ENCODE data around the gene NHEJ1.

The NHEJ1 gene

GRCh38 chr2:219071131-219071816 lies 89.3 kb downstream of the NHEJ1 start:
- H3K9me3 Mint-ChIP-seq, result no peaks in the 10 kb centered on the region
- no peaks in the 10 kb centered on the region for H3K4me1 Mint-ChIP-seq (ENCODE audit: low read depth)
- no peak for DNase-seq (ENCODE audit: low spot score)
- H3K36me3 Mint-ChIP-seq (ENCODE audit: low read depth), result peaks cover 6% of the 10 kb centered on the region
- H3K4me3 Mint-ChIP-seq, result no peak overlapping the region
- no peak overlapping the region for H3K27ac Mint-ChIP-seq
- no peaks in the 10 kb centered on the region for H3K27me3 Mint-ChIP-seq (ENCODE audit: low read depth)

DNA sequence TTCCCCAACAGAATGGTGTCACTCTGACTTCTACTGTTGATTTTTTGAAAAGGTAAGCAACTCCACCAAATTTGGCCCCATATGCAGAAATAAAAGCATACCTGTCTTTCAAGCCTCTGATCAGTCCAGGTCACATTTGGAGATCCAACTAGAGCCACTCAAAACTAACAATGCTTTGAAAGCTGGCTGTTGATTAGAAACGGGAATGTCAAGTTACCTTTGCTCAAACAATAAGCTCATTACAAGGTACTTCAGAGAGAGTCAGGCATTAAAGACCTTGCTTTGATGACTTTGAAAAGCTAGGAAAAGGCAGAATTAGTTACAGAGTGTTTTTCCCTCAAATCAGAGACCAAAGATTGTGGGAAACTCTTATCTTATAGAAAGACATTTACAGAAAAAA lies 95.1 kb downstream of the NHEJ1 start:
- Mint-ChIP-seq H3K4me1 (ENCODE audit: low read depth) (no peaks in the 10 kb centered on the region), H3K4me3 (no peak overlapping the region), H3K9me3 (no peaks in the 10 kb centered on the region), H3K27ac (no peak overlapping the region), H3K36me3 (ENCODE audit: low read depth) (no peaks in the 10 kb centered on the region), H3K27me3 (ENCODE audit: low read depth) (peaks cover 38% of the 10 kb centered on the region)
- DNase-seq (ENCODE audit: low spot score), result no peak

GRCh38 chr2:219062081-219062480 lies 98.5 kb downstream of the NHEJ1 start:
- H3K4me3 Mint-ChIP-seq, result no peak overlapping the region
- H3K27ac Mint-ChIP-seq, result no peak overlapping the region
- H3K9me3 Mint-ChIP-seq, result no peaks in the 10 kb centered on the region
- no peaks in the 10 kb centered on the region for H3K36me3 Mint-ChIP-seq (ENCODE audit: low read depth)
- no peak for DNase-seq (ENCODE audit: low spot score)
- H3K4me1 Mint-ChIP-seq (ENCODE audit: low read depth), result peaks cover 2% of the 10 kb centered on the region
- H3K27me3 Mint-ChIP-seq (ENCODE audit: low read depth), result peaks cover 67% of the 10 kb centered on the region

GRCh38 chr2:219060821-219061791 lies 99.5 kb downstream of the NHEJ1 start, which contains the start of gene IHH:
IHH (minus strand) TSS chr2:219060921; CDS start chr2:219060467, 454 bp downstream.
- Mint-ChIP-seq H3K27me3 (ENCODE audit: low read depth) (peaks cover 75% of the 10 kb centered on the region), H3K27ac (no peak within 1 kb of the TSS), H3K4me1 (ENCODE audit: low read depth) (peaks cover 2% of the 10 kb centered on the region), H3K4me3 (no peak within 1 kb of the TSS), H3K36me3 (ENCODE audit: low read depth) (no peaks in the 10 kb centered on the region), H3K9me3 (no peaks in the 10 kb centered on the region)
- DNase-seq (ENCODE audit: low spot score), result no peak

- Mint-ChIP-seq H3K27me3 (ENCODE audit: low read depth) (peaks cover 76% of the 10 kb centered on the region), H3K36me3 (ENCODE audit: low read depth) (no peaks in the 10 kb centered on the region), H3K9me3 (no peaks in the 10 kb centered on the region), H3K4me1 (ENCODE audit: low read depth) (peaks cover 2% of the 10 kb centered on the region), H3K4me3 (no peak overlapping the region), H3K27ac (no peak overlapping the region)
- no peak for DNase-seq (ENCODE audit: low spot score)
Measured at GRCh38 chr2:219059725-219060682, 100.6 kb downstream of the NHEJ1 start.

- H3K27ac Mint-ChIP-seq, result no peak overlapping the region
- no peak for DNase-seq (ENCODE audit: low spot score)
- peaks cover 2% of the 10 kb centered on the region for H3K4me1 Mint-ChIP-seq (ENCODE audit: low read depth)
- H3K36me3 Mint-ChIP-seq (ENCODE audit: low read depth), result no peaks in the 10 kb centered on the region
- H3K9me3 Mint-ChIP-seq, result no peaks in the 10 kb centered on the region
- peaks cover 69% of the 10 kb centered on the region for H3K27me3 Mint-ChIP-seq (ENCODE audit: low read depth)
- H3K4me3 Mint-ChIP-seq, result no peak overlapping the region
Measured at GRCh38 chr2:219059375-219059724, 101.3 kb downstream of the NHEJ1 start.

GRCh38 chr2:219058541-219059374 lies 101.9 kb downstream of the NHEJ1 start:
- Mint-ChIP-seq H3K36me3 (ENCODE audit: low read depth) (no peaks in the 10 kb centered on the region), H3K9me3 (no peaks in the 10 kb centered on the region), H3K4me3 (no peak overlapping the region), H3K27me3 (ENCODE audit: low read depth) (peaks cover 65% of the 10 kb centered on the region), H3K4me1 (ENCODE audit: low read depth) (peaks cover 2% of the 10 kb centered on the region), H3K27ac (no peak overlapping the region)
- no peak for DNase-seq (ENCODE audit: low spot score)

DNA sequence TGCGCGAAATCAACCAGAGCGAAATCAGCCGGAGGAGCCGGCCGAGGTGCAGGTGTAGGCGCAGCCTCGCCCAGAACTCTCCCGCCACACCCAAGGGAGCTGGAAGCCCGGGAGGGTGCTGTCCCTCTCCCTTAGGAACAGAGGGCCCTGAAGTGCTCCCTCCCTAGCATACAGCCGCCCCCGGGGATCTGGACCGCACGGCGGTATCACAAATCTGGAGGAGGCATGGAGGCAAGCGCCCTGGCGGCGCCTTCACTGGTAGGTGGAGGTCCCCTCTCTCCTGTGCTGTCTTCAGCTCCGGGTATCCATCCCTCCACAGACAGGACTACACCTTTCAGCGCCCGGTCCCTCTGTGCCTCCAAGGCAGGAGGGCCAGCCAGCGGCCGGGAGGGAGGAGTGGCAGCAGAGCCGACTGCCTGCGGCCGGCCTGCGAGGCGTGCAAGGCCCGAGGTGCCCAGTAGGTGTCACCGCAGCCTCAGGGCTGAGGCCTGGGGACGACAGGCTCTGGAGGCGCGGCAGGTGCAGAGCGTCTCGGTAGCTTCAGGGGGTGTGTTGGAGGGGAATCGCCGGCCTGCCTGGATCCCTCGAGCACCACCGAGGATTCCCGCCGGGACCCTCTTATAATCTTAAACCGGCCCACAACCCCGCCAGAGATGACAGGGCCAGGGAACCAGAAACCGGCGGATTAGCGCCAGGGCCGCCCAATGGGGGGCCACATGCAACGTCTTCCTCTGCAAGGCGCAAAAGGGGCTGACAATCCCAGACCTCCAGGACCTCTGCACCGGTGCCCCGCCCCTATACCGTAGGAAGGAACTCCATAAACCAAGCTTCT lies 102.7 kb downstream of the NHEJ1 start:
- Mint-ChIP-seq H3K27ac (no peak overlapping the region), H3K4me1 (ENCODE audit: low read depth) (peaks cover 2% of the 10 kb centered on the region)

DNA sequence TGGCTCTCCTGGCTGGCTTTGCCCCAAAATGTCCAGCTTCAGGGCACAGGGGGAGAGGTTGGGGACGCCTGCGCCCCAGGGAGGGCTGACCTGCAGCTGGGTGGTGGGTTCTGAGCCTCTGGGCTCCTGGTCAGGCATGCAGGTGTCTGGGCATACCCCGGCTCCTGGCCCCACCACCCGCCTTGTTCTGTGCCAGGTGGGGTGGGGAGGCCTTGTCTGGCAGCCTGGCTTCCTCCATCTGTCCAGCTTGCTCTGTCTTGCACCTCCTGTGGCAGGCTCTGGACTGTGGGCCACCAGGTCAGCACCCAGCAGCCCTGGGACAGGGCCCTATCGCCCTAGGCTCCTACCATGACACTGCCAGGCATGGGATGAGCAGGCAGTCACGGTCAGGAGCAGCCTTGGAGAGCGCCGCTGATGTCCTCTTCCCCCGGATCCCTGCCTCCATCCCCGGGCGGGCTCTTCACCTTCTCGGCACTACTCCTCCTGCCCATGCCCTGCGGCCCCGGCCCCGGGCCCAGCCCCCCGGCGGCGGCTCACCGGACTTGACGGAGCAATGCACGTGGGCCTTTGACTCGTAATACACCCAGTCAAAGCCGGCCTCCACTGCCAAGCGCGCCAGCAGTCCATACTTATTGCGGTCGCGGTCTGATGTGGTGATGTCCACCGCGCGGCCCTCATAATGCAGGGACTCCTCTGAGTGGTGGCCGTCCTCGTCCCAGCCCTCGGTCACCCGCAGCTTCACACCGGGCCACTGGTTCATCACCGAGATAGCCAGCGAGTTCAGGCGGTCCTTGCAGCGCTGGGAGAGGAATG lies 103.5 kb downstream of the NHEJ1 start:
- Mint-ChIP-seq H3K27ac (no peak overlapping the region), H3K36me3 (ENCODE audit: low read depth) (no peaks in the 10 kb centered on the region), H3K4me1 (ENCODE audit: low read depth) (peaks cover 2% of the 10 kb centered on the region), H3K4me3 (no peak overlapping the region), H3K27me3 (ENCODE audit: low read depth) (peaks cover 50% of the 10 kb centered on the region), H3K9me3 (no peaks in the 10 kb centered on the region)
- no peak for DNase-seq (ENCODE audit: low spot score)

More for the DNA sequence above, 102.7 kb downstream of the NHEJ1 start:
- Mint-ChIP-seq H3K36me3 (ENCODE audit: low read depth) (no peaks in the 10 kb centered on the region), H3K4me3 (peak overlapping the region; percentile 54), H3K27me3 (ENCODE audit: low read depth) (peaks cover 58% of the 10 kb centered on the region), H3K9me3 (no peaks in the 10 kb centered on the region)
- peak; percentile 68 for DNase-seq (ENCODE audit: low spot score)

DNA sequence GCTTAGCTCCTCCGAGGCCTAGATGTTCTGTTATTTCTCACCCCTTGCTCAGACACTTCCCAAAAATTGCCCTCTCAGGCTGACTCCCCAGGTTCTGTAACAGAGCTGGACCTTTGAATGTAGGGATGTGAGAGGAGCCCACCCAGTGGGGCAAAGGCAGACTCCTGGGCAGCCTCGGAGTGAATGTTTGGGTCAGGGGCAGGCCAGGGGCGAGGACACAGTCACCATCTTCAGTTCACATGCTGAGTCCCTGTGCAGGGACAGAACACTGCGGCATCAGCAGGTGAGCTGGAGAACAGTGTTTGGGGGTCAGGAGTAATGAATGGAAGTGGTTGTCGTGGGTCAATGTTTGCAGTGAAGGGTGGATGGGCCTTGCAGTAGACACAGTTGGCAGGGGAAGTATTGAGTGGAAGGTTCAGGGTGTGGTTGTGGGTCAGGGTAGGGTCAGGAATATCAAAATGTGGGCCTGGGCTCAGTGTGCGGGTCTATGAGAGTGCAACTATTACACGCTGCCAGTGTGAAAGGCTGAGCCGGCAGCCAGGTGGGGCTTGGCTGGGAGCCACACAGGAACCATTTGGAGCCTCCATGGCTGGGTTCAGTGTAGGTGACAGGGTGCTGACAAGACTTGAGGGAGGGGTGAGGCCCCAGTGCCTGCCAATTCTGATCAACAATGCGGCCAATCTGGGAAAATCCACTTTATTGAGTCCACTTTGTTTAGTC lies 104.3 kb downstream of the NHEJ1 start:
- no peak for DNase-seq (ENCODE audit: low spot score)
- Mint-ChIP-seq H3K27me3 (ENCODE audit: low read depth) (peaks cover 44% of the 10 kb centered on the region), H3K4me3 (no peak overlapping the region), H3K27ac (no peak overlapping the region), H3K36me3 (ENCODE audit: low read depth) (no peaks in the 10 kb centered on the region), H3K4me1 (ENCODE audit: low read depth) (peaks cover 2% of the 10 kb centered on the region), H3K9me3 (no peaks in the 10 kb centered on the region)

All from T-helper 2 cell treated with Interferon-gamma antibody and Interleukin-4, amounts not matched to agents 5 μg/mL and 100 μg/mL, for 36 hours (primary cell).